Liver (tissue), 9 donors: ENCODE results near the gene CLRN3. TPM values are rescaled to one million over a fixed set of nuclear protein-coding genes. Genes with fewer than 3 reads are reported as not detected.

Source experiments
- DNase-seq: peaks from one replicate; pipeline ENCODE4 v3.0.0-alpha.2; 2017; ENCODE audit warnings: low spot score
- H3K27ac ChIP-seq, 2 donors: one replicate each; pipeline ENCODE4 v1.7.0; 2013; ENCODE audit warnings: inconsistent platforms in 2 of 2, low read length in 2 of 2, control low read depth in 1 of 2, low read depth in 1 of 2, mild to moderate bottlenecking in 1 of 2
- H3K27me3 ChIP-seq, 4 donors: one replicate each; pipeline versions ENCODE4 v1.6.1 to v1.7.0; 2013; ENCODE audit warnings: low read length in 3 of 4, inconsistent platforms in 1 of 4, mild to moderate bottlenecking in 1 of 4, moderate library complexity in 1 of 4; ENCODE audit not compliant: control insufficient read depth in 4 of 4, insufficient read depth in 4 of 4
- H3K36me3 ChIP-seq, 4 donors: one replicate each; pipeline versions ENCODE4 v1.6.1 to v1.7.0; 2013; ENCODE audit warnings: low read length in 3 of 4, mild to moderate bottlenecking in 3 of 4, low read depth in 1 of 4, moderate library complexity in 1 of 4; ENCODE audit not compliant: control insufficient read depth in 4 of 4, insufficient read depth in 3 of 4
- H3K4me1 ChIP-seq, 4 donors: one replicate each; pipeline versions ENCODE4 v1.6.1 to v1.7.0; 2013; ENCODE audit warnings: low read length in 3 of 4, mild to moderate bottlenecking in 3 of 4, moderate library complexity in 1 of 4; ENCODE audit not compliant: control insufficient read depth in 4 of 4, insufficient read depth in 4 of 4
- H3K4me3 ChIP-seq, 3 donors: one replicate each; pipeline versions ENCODE4 v1.6.1 to v1.7.0; 2013; ENCODE audit warnings: low read length in 3 of 3, control low read depth in 1 of 3, low read depth in 1 of 3, mild to moderate bottlenecking in 1 of 3
- H3K9ac ChIP-seq, 2 donors: one replicate each; pipeline ENCODE4 v1.7.0; 2013; ENCODE audit warnings: low read length in 2 of 2, mild to moderate bottlenecking in 2 of 2, moderate library complexity in 2 of 2, control low read depth in 1 of 2, low read depth in 1 of 2
- H3K9me3 ChIP-seq, 4 donors: one replicate each; pipeline versions ENCODE4 v1.6.1 to v1.7.0; 2013; ENCODE audit warnings: low read length in 3 of 4; ENCODE audit not compliant: control insufficient read depth in 4 of 4
- CTCF ChIP-seq: fragments of 150-350 bp; IDR thresholded peaks from 2 replicates; pipeline ENCODE4 v1.5.1; 2017; ENCODE audit warnings: improper control_type of control experiment, low read depth, low read length; ENCODE audit not compliant: missing input control
- EGR1 ChIP-seq, 2 donors: IDR thresholded peaks; 2 replicates each; pipeline ENCODE4 v1.6.1; 2016 to 2018; ENCODE audit warnings: antibody characterized with exemption in 2 of 2, low read depth in 2 of 2
- FOXA1 ChIP-seq: IDR thresholded peaks from 2 replicates; pipeline ENCODE4 v1.6.1; 2016; ENCODE audit warnings: antibody characterized with exemption
- FOXA2 ChIP-seq: IDR thresholded peaks from 2 replicates; pipeline ENCODE4 v1.6.1; 2016; ENCODE audit warnings: antibody characterized with exemption
- GABPA ChIP-seq, 2 donors: IDR thresholded peaks in 1 of 2; conservative IDR thresholded peaks in 1 of 2; 2 replicates each; pipeline ENCODE4 v1.6.1; 2016; ENCODE audit warnings: antibody characterized with exemption in 2 of 2, mild to moderate bottlenecking in 1 of 2, moderate library complexity in 1 of 2
- HNF4A ChIP-seq, 2 donors: conservative IDR thresholded peaks; 2 replicates each; pipeline ENCODE4 v1.6.1; 2016; ENCODE audit warnings: antibody characterized with exemption in 2 of 2, mild to moderate bottlenecking in 2 of 2
- HNF4G ChIP-seq: IDR thresholded peaks from 2 replicates; pipeline ENCODE4 v1.6.1; 2016; ENCODE audit warnings: antibody characterized with exemption
- JUND ChIP-seq, 2 donors: IDR thresholded peaks; 2 replicates each; pipeline ENCODE4 v1.6.1; 2016; ENCODE audit warnings: antibody characterized with exemption in 2 of 2
- MAX ChIP-seq: IDR thresholded peaks from 2 replicates; pipeline ENCODE4 v1.6.1; 2016; ENCODE audit warnings: antibody characterized with exemption
- NR2F2 ChIP-seq: IDR thresholded peaks from 2 replicates; pipeline ENCODE4 v1.6.1; 2016; ENCODE audit warnings: antibody characterized with exemption
- RAD21 ChIP-seq, 2 donors: IDR thresholded peaks; 2 replicates each; pipeline ENCODE4 v1.6.1; 2016; ENCODE audit warnings: antibody characterized with exemption in 2 of 2, mild to moderate bottlenecking in 2 of 2
- REST ChIP-seq: IDR thresholded peaks from 2 replicates; pipeline ENCODE4 v1.6.1; 2016; ENCODE audit warnings: antibody characterized with exemption, mild to moderate bottlenecking
- RXRA ChIP-seq, 2 donors: IDR thresholded peaks; 2 replicates each; pipeline ENCODE4 v1.6.1; 2017 to 2018; ENCODE audit warnings: antibody characterized with exemption in 2 of 2, mild to moderate bottlenecking in 1 of 2
- SP1 ChIP-seq: IDR thresholded peaks from 2 replicates; pipeline ENCODE4 v1.6.1; 2018; ENCODE audit warnings: antibody characterized with exemption, mild to moderate bottlenecking
- TAF1 ChIP-seq: conservative IDR thresholded peaks from 2 replicates; pipeline ENCODE4 v1.6.1; 2016; ENCODE audit warnings: antibody characterized with exemption, mild to moderate bottlenecking
- YY1 ChIP-seq: IDR thresholded peaks from 2 replicates; pipeline ENCODE4 v1.6.1; 2016; ENCODE audit warnings: antibody characterized with exemption, mild to moderate bottlenecking
- ZBTB33 ChIP-seq: IDR thresholded peaks from 2 replicates; pipeline ENCODE4 v1.6.1; 2016; ENCODE audit warnings: antibody characterized with exemption
- WGBS: extraction: QIAGEN DNeasy Blood & Tissue Kit; methylation state at CpG from one replicate; pipeline ENCODE4 v1.1.7; 2013; 5-methylcytosine and 5-hydroxymethylcytosine counted together
- polyA plus RNA-seq, 2 donors: library from polyadenylated mRNA; stranded (reverse) in 1 of 2; unstranded in 1 of 2; fragments of 200-250 nt in 1 of 2; fragments of >200 nt in 1 of 2; fragmentation: Nextera tagmentation in 1 of 2; extraction: Ambion mirVana in 1 of 2; gene quantifications; one replicate each; pipeline versions ENCODE4 v1.2.1 to v1.2.3, GENCODE V29; 2013 to 2015
- total RNA-seq, 2 donors: library from RNA; depleted of rRNA; stranded (reverse); fragments of >200 nt; gene quantifications; one replicate each; pipeline ENCODE4 v1.2.3, GENCODE V29; 2014
- donor health status: healthy.
- donor health status: healthy.
- donor health status: healthy.
- donor health status: healthy.
- donor health status: healthy.

CLRN3 gene
- total and polyA plus RNA-seq, 4 donors = 0.33 to 16.9 (median 6.9) TPM

GRCh38 chr10:127877116-127877515 is 15.6 kb downstream of the CLRN3 start:
- 96% methylated on average over 4 of the region's 4 CpGs for WGBS
- TF ChIP-seq CTCF (no peak), NR2F2 (no peak), ZBTB33 (no peak), GABPA (IDR thresholded peaks at IDR 0.05 in 1 of 2, conservative IDR thresholded peaks at IDR 0.05 in 1 of 2) (no peak), TAF1 (no peak), FOXA2 (no peak), REST (no peak), FOXA1 (no peak), RAD21 (IDR thresholded peaks at IDR 0.05) (no peak), JUND (IDR thresholded peaks at IDR 0.05) (no peak), HNF4G (no peak), HNF4A (conservative IDR thresholded peaks at IDR 0.05) (no peak), SP1 (no peak), RXRA (IDR thresholded peaks at IDR 0.05) (no peak), MAX (no peak), EGR1 (IDR thresholded peaks at IDR 0.05; ENCODE audit: low read depth in 2 of 2) (no peak), YY1 (no peak)

GRCh38 chr10:127875916-127876315 is 16.8 kb downstream of the CLRN3 start:
- TF ChIP-seq HNF4G (no peak), YY1 (no peak), ZBTB33 (no peak), EGR1 (IDR thresholded peaks at IDR 0.05; ENCODE audit: low read depth in 2 of 2) (no peak), HNF4A (conservative IDR thresholded peaks at IDR 0.05) (no peak), RXRA (IDR thresholded peaks at IDR 0.05) (no peak), SP1 (no peak)
- Histone ChIP-seq H3K27ac (no peak overlapping the region), H3K9ac (no peak overlapping the region), H3K4me1 (peaks cover 8 to 18% (median 16%) of the 10 kb centered on the region in 4 donors), H3K27me3 (no peaks in the 10 kb centered on the region), H3K4me3 (no peak overlapping the region), H3K36me3 (peaks cover 0 to 8% (median 3%) of the 10 kb centered on the region in 4 donors), H3K9me3 (no peaks in the 10 kb centered on the region)
- 94% methylated on average over 5 of the region's 5 CpGs for WGBS
- DNase-seq = no peak

More at GRCh38 chr10:127877116-127877515, 15.6 kb downstream of the CLRN3 start:
- Histone ChIP-seq H3K27ac (no peak overlapping the region), H3K9me3 (no peaks in the 10 kb centered on the region), H3K9ac (no peak overlapping the region), H3K4me1 (peaks cover 9 to 21% (median 17%) of the 10 kb centered on the region in 4 donors), H3K27me3 (no peaks in the 10 kb centered on the region), H3K36me3 (peaks cover 0 to 8% (median 3%) of the 10 kb centered on the region in 4 donors), H3K4me3 (no peak overlapping the region)
- no peak for DNase-seq
